ENCODE measurements around the gene ZNF280B.

- TF ChIP-seq EZH2 (IDR thresholded peaks at IDR 0.05; ENCODE audit: insufficient read depth, poor library complexity, severe bottlenecking) (no peak), EZH2phosphoT487 (IDR thresholded peaks at IDR 0.05; ENCODE audit: insufficient read depth, low read depth) (no peak)
Measured at GRCh38 chr22:22552630-22553029, 44.1 kb upstream of the ZNF280B start.
